Measurements from ENCODE around the gene FXYD5. TPM values are rescaled to one million over a fixed set of nuclear protein-coding genes. Genes with fewer than 3 reads are reported as not detected.

Gene FXYD5
- total RNA-seq, 6 experiments from 2014 or later, result 5.6 to 23.6 (median 14.2) TPM

DNA sequence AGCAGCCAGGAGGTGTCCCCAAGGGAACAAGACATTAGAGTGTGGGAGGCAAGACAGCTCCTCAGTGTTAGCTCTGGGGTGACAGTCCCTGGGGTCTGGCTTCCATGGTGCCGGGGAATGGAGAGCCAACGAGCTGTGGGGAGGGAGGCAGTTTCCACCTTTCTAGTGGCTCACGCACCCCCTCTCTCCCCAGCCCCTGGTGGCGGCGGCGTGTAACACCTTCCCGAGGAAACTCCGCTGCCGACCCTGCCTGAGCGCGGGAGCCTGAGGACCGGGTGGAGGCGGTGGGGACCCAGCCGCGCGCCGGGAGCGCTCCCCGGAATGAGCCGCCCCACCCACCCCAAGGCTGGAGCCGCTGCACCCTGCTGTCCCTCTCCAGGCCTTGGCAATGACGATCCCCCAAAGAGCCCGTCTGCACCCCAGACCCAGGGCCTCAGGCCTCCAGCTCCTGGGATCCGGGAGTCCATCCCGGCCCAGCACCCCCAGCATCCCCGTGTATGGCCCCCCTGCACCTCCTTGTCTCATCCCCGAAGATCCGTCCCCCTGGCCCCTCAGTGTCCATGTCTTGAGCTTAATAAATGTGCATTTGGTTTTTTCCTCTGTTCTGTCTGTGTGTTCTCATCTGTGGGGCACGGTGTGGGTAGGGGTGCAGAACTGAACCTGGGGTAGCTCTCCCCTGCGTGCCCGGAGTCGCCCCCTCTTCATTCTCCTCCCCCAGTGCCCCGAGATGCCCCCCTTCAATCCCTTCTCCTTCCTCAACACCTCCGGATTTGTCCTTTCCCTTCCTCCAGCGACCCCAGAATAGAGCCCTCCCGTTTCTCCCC, 622 bp upstream of the FXYD5 start:
- H3K9me3 ChIP-seq, result no peaks in the 10 kb centered on the region
- intact Hi-C loops (cut with DNase I), result no loop called here
- peaks cover 0 to 6% of the 10 kb centered on the region in 2 donors for H3K27me3 ChIP-seq
- no peak for TF ChIP-seq POLR2A (IDR thresholded peaks at IDR 0.05)
- TF ChIP-seq, protein P1, sequence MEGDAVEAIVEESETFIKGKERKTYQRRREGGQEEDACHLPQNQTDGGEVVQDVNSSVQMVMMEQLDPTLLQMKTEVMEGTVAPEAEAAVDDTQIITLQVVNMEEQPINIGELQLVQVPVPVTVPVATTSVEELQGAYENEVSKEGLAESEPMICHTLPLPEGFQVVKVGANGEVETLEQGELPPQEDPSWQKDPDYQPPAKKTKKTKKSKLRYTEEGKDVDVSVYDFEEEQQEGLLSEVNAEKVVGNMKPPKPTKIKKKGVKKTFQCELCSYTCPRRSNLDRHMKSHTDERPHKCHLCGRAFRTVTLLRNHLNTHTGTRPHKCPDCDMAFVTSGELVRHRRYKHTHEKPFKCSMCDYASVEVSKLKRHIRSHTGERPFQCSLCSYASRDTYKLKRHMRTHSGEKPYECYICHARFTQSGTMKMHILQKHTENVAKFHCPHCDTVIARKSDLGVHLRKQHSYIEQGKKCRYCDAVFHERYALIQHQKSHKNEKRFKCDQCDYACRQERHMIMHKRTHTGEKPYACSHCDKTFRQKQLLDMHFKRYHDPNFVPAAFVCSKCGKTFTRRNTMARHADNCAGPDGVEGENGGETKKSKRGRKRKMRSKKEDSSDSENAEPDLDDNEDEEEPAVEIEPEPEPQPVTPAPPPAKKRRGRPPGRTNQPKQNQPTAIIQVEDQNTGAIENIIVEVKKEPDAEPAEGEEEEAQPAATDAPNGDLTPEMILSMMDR (IDR thresholded peaks at IDR 0.05), result peak; percentile 33 to 45 (median 38)
- peak overlapping the region in 2 of 3 donors; percentile 51 to 68 for H3K27ac ChIP-seq
- ATAC-seq, result peak; percentile 33 to 56 (median 42)
- peaks cover 0 to 7% (median 0%) of the 10 kb centered on the region in 4 donors for H3K4me1 ChIP-seq
- peak in 1 of 3 donors; percentile 53 for DNase-seq
- WGBS (ENCODE audit: insufficient coverage, low coverage, low lambda C conversion rate, missing lambda C conversion rate), result 2% methylated on average over 12 of the region's 36 CpGs
- peak overlapping the region; percentile 42 to 52 (median 48) for H3K4me3 ChIP-seq
- H3K36me3 ChIP-seq, result no peaks in the 10 kb centered on the region

DNA sequence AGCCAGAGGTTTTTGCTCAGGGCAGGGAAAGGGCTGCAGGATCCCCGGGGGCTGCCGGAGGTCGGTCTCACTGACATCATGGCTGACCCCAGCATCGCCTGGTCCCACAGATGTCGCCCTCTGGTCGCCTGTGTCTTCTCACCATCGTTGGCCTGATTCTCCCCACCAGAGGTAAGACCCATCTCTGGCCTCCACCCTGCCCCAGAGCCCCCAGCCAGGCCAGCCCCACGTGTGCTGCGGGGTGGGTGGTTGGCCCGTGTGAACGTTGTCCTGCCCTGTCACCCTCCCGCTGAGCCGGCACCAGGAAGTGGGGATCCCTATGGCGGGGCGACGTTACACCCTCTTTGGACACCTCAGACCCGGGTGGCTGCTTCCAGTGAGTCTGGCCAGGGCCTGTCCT, 906 bp downstream of the FXYD5 start:
- Histone ChIP-seq H3K36me3 (no peaks in the 10 kb centered on the region), H3K4me1 (peaks cover 0 to 10% (median 0%) of the 10 kb centered on the region in 4 donors), H3K27ac (peak overlapping the region in 2 of 3 donors; percentile 51 to 68), H3K9me3 (no peaks in the 10 kb centered on the region), H3K27me3 (peaks cover 0 to 6% of the 10 kb centered on the region in 2 donors), H3K4me3 (peak overlapping the region; percentile 42 to 52 (median 48))
- TF ChIP-seq, protein P1 (IDR thresholded peaks at IDR 0.05), result no peak
- TF ChIP-seq POLR2A (IDR thresholded peaks at IDR 0.05), result no peak
- intact Hi-C loops (cut with DNase I), result no loop called here
- DNase-seq (no peak), ATAC-seq (peak in 3 of 4 donors; percentile 4 to 9 (median 7))
- WGBS (ENCODE audit: insufficient coverage, low coverage, low lambda C conversion rate, missing lambda C conversion rate), result 13% methylated on average over 3 of the region's 17 CpGs

DNA sequence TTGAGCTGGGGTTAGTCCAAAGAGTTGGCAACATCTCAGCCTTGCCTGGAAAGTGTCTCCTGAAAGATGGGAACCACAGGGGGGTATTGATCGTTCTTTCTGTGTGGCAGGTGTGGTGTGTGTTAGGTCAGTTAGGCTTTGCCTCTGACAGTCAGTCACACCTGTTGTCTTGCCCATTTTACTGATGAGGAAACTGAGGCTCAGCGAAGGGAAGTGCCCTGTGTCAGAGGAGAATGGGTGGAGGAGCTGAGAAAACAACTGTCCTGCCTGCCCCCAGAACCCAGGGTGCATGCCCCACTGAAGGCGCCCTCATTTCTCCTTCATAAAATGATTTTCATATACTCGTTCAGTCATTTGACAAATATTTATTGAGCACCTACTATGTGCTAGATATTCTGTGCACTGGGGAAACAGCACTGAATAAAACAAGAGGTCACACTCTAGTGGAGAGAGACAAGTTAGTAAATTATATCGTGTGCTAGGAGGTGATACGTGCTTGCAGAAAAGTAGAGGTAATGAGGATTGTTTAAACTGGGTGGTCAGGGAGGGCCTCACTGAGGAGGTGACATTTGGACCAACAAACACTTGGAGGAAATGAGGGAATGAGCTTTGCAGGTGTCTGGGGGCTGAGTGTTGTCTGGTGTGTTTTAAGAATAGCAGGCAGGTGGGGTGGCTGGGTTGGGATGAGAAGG, 1.6 kb downstream of the FXYD5 start:
- Histone ChIP-seq H3K9me3 (no peaks in the 10 kb centered on the region), H3K4me3 (no peak overlapping the region), H3K27ac (no peak overlapping the region), H3K36me3 (no peaks in the 10 kb centered on the region), H3K27me3 (peaks cover 0 to 6% of the 10 kb centered on the region in 2 donors), H3K4me1 (peaks cover 0 to 10% (median 0%) of the 10 kb centered on the region in 4 donors)
- DNase-seq (no peak), ATAC-seq (no peak)
- intact Hi-C loops (cut with DNase I), result no loop called here
- TF ChIP-seq POLR2A (IDR thresholded peaks at IDR 0.05), result no peak
- TF ChIP-seq, protein P1 (IDR thresholded peaks at IDR 0.05), result no peak
- WGBS (ENCODE audit: insufficient coverage, low coverage, low lambda C conversion rate, missing lambda C conversion rate), result 72% methylated on average over 4 of the region's 6 CpGs

DNA sequence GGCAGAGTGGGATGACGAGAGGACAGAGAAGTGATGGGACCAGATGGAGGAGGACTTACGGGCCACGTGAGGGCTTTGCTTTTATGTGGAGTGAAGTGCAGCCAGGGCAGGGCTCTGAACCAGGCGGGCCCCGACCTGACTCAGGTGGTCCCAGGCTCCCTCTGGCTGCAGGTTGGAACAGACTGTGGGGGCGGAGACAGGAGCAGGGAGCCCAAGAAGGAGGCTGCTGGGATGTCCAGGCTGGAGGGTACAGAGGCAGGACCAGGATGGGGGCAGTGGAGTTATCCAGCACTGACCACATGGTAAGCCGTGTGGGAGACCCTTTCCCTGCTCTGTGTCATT, 2.1 kb downstream of the FXYD5 start:
- H3K36me3 ChIP-seq, result no peaks in the 10 kb centered on the region
- H3K27ac ChIP-seq, result no peak overlapping the region
- H3K27me3 ChIP-seq, result peaks cover 0 to 6% of the 10 kb centered on the region in 2 donors
- no peak for TF ChIP-seq POLR2A (IDR thresholded peaks at IDR 0.05)
- TF ChIP-seq, protein P1 (IDR thresholded peaks at IDR 0.05), result no peak
- H3K9me3 ChIP-seq, result no peaks in the 10 kb centered on the region
- peaks cover 0 to 10% (median 0%) of the 10 kb centered on the region in 4 donors for H3K4me1 ChIP-seq
- DNase-seq, result no peak
- ATAC-seq, result no peak
- 82% methylated on average over 5 of the region's 7 CpGs for WGBS (ENCODE audit: insufficient coverage, low coverage, low lambda C conversion rate, missing lambda C conversion rate)
- no peak overlapping the region for H3K4me3 ChIP-seq
- intact Hi-C loops (cut with DNase I), result no loop called here

All from right lobe of liver (tissue), 6 donors.